ENCODE measurements around the gene TSPAN11.

TSPAN11 gene

GRCh38 chr12:31035967-31036665, 109.6 kb downstream of the TSPAN11 start:
- in situ Hi-C loops (cut with HindIII; ENCODE audit: low sequenced_read_pairs): no loop called here
- no peak overlapping the region for H3K4me3 ChIP-seq (ENCODE audit: low read depth, low read length)
- TF ChIP-seq CTCF (IDR thresholded peaks at IDR 0.05; ENCODE audit: low read depth, low read length, missing control alignments): no peak
- DNase-seq (ENCODE audit: low read depth): no peak

- TF ChIP-seq CTCF (IDR thresholded peaks at IDR 0.05; ENCODE audit: low read depth, low read length, missing control alignments): no peak
- H3K4me3 ChIP-seq (ENCODE audit: low read depth, low read length): no peak overlapping the region
- DNase-seq (ENCODE audit: low read depth): no peak
- in situ Hi-C loops (cut with HindIII; ENCODE audit: low sequenced_read_pairs): no loop called here
Observed at GRCh38 chr12:31037028-31037427, 110.5 kb downstream of the TSPAN11 start.

GRCh38 chr12:31037931-31038330, 111.4 kb downstream of the TSPAN11 start:
- DNase-seq (ENCODE audit: low read depth): no peak
- TF ChIP-seq CTCF (IDR thresholded peaks at IDR 0.05; ENCODE audit: low read depth, low read length, missing control alignments): no peak
- in situ Hi-C loops (cut with HindIII; ENCODE audit: low sequenced_read_pairs): no loop called here

GRCh38 chr12:31041033-31041564, 114.6 kb downstream of the TSPAN11 start:
- in situ Hi-C loops (cut with HindIII; ENCODE audit: low sequenced_read_pairs): no loop called here
- no peak for TF ChIP-seq CTCF (IDR thresholded peaks at IDR 0.05; ENCODE audit: low read depth, low read length, missing control alignments)
- no peak overlapping the region for H3K4me3 ChIP-seq (ENCODE audit: low read depth, low read length)
- DNase-seq (ENCODE audit: low read depth): no peak

More at GRCh38 chr12:31037931-31038330, 111.4 kb downstream of the TSPAN11 start:
- no peak overlapping the region for H3K4me3 ChIP-seq (ENCODE audit: low read depth, low read length)

All from astrocyte of the cerebellum (primary cell).